Omental fat pad (tissue), 4 donors: ENCODE measurements around the gene TNFAIP8. TPM values are rescaled to one million over a fixed set of nuclear protein-coding genes. Genes with fewer than 3 reads are reported as not detected.

Experiments
- ATAC-seq: fragments of 150-250 bp; one replicate; pipeline ENCODE4 v1.9.1; 2016; ENCODE audit warnings: mild to moderate bottlenecking, moderate library complexity; ENCODE audit not compliant: low FRiP score
- DNase-seq: peaks from one replicate; pipeline ENCODE4 v3.0.0-alpha.2; 2019; ENCODE audit warnings: low spot score
- total RNA-seq, 4 donors: library from RNA; depleted of rRNA; stranded (reverse); fragments of >200 nt; gene quantifications; one replicate each; pipeline ENCODE4 v1.1.0, GENCODE V29; 2016
- TF ChIP-seq, protein P1 (sequence below), 3 donors: fragments of 450-650 bp; IDR thresholded peaks; one replicate each; pipeline ENCODE4 v1.5.1; 2016 to 2017; ENCODE audit warnings: antibody characterized with exemption in 3 of 3, mild to moderate bottlenecking in 3 of 3, moderate library complexity in 2 of 3

The TNFAIP8 gene
- total RNA-seq, 4 donors from 2014 or later: 24.4 to 106 (median 75.0) TPM

DNA sequence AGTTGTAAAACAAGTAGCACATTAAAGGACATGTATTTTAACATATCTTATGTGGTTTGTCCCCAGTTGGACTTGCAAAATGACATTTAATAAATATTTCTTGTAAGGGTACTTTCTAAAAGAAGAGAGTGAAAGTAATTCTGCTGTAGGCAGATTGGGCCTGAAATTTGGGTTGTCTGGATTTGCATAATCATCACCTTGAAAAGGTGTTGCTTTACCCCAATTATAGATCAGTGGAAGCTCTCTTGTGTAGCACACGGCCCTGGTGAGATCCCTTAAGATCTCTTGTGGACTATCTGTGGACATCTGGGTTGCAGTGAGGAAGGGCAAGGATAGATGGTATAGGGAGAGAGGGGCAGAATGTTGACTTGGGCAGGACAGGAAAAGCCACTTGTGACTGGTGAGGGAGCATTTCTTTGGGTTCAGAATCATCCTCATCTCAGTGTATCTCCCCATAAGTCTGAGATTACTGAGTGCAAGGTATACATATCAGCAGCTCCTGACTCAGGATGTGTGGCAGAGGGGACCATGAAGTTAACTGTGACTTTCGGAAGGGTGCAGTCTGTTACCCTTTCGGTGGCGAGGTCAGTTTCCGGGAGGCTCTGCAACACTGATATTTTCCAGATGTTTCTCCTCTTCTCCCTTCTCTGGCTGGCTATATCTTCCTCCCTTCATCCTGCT, 2.0 kb upstream of the TNFAIP8 start:
- ATAC-seq: no peak
- TF ChIP-seq, protein P1, sequence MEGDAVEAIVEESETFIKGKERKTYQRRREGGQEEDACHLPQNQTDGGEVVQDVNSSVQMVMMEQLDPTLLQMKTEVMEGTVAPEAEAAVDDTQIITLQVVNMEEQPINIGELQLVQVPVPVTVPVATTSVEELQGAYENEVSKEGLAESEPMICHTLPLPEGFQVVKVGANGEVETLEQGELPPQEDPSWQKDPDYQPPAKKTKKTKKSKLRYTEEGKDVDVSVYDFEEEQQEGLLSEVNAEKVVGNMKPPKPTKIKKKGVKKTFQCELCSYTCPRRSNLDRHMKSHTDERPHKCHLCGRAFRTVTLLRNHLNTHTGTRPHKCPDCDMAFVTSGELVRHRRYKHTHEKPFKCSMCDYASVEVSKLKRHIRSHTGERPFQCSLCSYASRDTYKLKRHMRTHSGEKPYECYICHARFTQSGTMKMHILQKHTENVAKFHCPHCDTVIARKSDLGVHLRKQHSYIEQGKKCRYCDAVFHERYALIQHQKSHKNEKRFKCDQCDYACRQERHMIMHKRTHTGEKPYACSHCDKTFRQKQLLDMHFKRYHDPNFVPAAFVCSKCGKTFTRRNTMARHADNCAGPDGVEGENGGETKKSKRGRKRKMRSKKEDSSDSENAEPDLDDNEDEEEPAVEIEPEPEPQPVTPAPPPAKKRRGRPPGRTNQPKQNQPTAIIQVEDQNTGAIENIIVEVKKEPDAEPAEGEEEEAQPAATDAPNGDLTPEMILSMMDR (IDR thresholded peaks at IDR 0.05): no peak
- DNase-seq: no peak

DNA sequence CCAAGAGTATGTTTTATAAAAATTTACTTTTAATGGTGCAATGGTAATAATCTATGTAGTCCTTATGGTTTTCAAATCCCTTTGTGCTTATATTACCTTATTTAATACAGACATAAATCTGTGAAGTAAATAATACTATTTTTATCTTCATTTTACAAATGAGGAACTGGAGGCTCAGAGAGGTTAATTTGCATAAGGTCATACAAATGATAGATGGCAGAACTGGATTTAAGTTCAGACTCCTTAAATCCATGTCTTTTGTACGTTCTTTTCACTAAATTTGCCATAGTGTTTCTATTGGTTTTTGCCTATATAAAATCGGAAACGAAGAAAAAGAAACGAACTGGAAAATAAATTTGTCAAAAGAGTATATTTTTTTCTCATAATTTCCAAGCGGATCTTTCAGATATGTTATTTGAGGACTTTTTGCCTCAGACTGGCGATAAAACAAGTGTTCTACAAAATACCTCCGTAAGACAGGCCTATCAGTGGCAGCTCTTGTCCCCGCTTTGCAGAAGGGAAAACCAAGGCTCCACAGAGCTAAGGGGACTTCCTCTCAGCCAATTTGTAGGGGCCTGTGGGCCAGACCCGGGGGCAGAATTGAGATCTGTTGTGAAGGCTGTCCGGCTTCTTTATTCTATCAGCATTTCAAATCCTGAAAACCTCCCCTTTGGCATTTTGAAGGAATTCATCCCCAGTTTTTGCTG, 1.1 kb upstream of the TNFAIP8 start:
- TF ChIP-seq, protein P1 (IDR thresholded peaks at IDR 0.05): no peak
- no peak for ATAC-seq
- no peak for DNase-seq

DNA sequence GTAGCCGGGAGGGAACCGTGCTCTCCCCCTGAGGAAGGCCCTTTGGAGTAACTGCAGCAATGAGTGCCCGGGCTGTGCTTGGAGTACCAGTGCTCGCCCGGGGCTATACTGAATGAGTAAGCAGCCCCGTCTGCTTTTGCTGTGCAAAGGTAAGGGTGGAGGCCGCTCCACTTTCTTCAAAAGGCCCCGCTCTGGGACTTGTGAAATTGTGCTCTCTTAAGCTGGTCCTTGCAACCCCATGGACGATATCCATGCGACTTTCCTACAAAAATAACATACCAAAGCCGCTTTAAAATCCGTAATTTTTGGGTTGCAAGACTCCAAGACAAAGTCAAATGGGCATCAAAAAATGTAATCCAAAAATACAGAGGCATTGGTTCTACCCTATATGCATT, 578 bp upstream of the TNFAIP8 start:
- peak; percentile 30 for ATAC-seq

DNA sequence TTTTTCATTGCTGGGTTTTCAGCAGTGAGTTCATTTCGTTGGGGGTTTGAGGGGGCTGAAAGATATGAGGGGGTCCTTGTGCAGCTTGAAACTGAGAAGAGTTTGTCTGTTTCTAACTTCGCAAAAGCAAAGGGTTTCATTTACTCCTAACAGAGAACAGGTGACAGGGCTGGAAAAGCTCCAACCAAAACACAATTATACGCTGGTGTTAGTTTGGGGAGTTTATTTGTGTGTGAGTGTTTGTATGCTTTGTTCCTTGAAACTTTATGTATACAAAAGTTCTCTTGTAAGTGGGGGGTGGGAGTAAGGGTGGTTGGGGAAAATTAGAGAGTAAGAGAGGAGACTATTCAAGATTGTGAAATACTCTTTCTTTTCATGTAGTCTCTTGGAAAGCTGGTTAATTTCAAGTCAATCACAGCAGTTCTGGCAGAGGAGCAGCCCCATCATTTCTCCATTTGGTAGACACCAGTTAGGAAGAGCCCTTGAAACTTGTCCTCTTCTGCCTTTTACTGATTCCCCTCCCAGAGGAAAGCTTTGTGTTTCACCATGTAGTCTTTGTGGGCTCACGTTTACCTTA, 881 bp downstream of the TNFAIP8 start:
- TF ChIP-seq, protein P1 (IDR thresholded peaks at IDR 0.05): no peak
- ATAC-seq (no peak), DNase-seq (no peak)

More for the DNA sequence above, 578 bp upstream of the TNFAIP8 start:
- TF ChIP-seq, protein P1 (IDR thresholded peaks at IDR 0.05): no peak
- DNase-seq: no peak

DNA sequence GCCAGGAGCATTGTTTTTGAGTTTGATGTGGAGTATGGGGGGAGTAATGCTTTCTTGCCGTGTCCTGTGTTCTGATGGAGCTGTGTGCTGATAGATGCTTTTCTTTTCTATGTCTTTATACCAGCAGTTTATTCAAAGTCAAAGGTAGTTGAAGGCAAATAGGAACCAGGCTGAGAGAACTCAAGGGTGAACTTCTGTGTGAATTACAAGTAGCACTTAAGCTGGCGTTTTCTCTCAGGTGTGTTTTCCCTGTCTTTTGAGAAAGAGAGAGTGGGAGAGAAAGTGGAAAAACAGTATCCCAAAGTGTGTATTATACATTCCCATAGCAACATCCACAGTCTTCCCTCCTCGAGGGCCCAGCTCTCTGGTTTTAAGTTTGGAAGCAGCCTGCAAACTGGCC, 1.5 kb downstream of the TNFAIP8 start:
- TF ChIP-seq, protein P1 (IDR thresholded peaks at IDR 0.05): no peak
- DNase-seq (no peak), ATAC-seq (no peak)

DNA sequence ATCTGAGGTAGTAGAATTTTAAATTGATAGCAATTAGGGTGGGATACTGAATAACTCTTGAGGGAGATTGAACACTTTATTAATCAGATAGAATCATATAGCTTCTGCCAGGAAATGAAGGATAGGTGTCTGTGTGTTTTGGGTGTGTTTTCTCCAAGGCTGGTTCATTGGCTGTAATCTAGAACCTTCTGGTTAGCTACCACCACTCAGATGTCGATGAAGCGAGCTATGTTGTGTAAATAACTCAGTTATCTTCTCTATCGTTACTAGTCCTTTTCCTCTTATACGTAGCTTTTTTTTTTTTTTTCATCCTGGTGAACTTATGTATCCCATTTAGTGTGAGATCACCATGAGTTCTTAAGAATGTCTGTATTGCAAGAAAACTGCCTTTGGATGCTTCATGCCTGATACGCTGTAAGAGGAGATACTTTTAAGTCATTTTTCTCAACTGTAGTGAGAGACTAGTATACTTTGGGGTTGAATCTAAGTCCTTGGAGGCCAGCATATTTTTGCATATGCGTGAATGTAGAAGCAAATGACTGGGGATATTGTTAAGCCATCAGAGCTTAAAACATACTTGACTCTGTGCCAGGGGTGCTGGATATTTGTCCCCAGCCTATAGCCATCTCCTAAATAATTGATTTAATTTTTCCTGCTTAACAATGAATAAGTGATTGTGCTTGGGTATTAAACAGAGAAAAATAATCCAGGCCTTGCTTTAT, 2.1 kb downstream of the TNFAIP8 start:
- ATAC-seq: no peak
- DNase-seq: no peak
- TF ChIP-seq, protein P1 (IDR thresholded peaks at IDR 0.05): no peak
